ENCODE data around the gene FEM1C.

GRCh38 chr5:115573133-115573532, 28.6 kb upstream of the FEM1C start:
- no peak for TF ChIP-seq ZFP30 (CRISPR knock-in tag; IDR thresholded peaks at IDR 0.05)
- no peak for TF ChIP-seq TSHZ2 (CRISPR knock-in tag; IDR thresholded peaks at IDR 0.05)
- no peak for TF ChIP-seq SNAI2 (CRISPR knock-in tag; IDR thresholded peaks at IDR 0.05)
